ENCODE results near the gene LAMA1.

GRCh38 chr18:7023063-7023580, 94.5 kb downstream of the LAMA1 start:
- no peak for TF ChIP-seq CTCF (conservative IDR thresholded peaks at IDR 0.05)
- no peak for TF ChIP-seq ZFX (IDR thresholded peaks at IDR 0.05)
